HCT116 (cell line): ENCODE data around the gene SLIT1. TPM values are rescaled to one million over a fixed set of nuclear protein-coding genes. Genes with fewer than 3 reads are reported as not detected.

ENCODE experiments used
- ATAC-seq: fragments of 200-7000 bp; cut with Tn5 transposase; 2 replicates; pipeline ENCODE4 v1.9.1; 2020; ENCODE audit warnings: mild to moderate bottlenecking, moderate library complexity
- BruUV-seq: library from RNA; stranded (reverse); fragments of 400-500 nt; replicated peaks from 2 replicates; lab custom pipeline; 2021; lab: Mats Ljungman, UMichigan
- CTCF ChIA-PET: fragments of 300-600 bp; sonication (Branson Sonifier 250); formaldehyde crosslinking; loops from one replicate; lab custom pipeline; 2021; ENCODE audit warnings: antibody characterized with exemption; lab: Charles Lee
- POLR2A ChIA-PET: fragments of 300-600, 350-600 bp; sonication (Branson Sonifier 250); formaldehyde crosslinking; loops from one replicate; lab custom pipeline; 2021; ENCODE audit warnings: antibody characterized with exemption; lab: Charles Lee
- RAD21 ChIA-PET, 2 experiments: fragments of 300-600 bp; sonication (Branson Sonifier 250); formaldehyde crosslinking; loops; one replicate each; lab custom pipeline; 2023; ENCODE audit warnings: low total read pairs in 2 of 2; ENCODE audit not compliant: uncharacterized antibody in 2 of 2, unreplicated experiment in 2 of 2, low non-redundant PET in 1 of 2; lab: Charles Lee
- DNase-seq: peaks from one replicate; pipeline ENCODE4 v3.0.0-alpha.2; 2010; ENCODE audit warnings: low read depth, low spot score
- H2AFZ ChIP-seq: fragments of 200-600 bp; shearing (Covaris generic), sonication (generic); 2 replicates; pipeline ENCODE4 v1.6.1; 2017; ENCODE audit warnings: low read depth, mixed run types, mixed read lengths, antibody characterized with exemption, low read length; ENCODE audit not compliant: poor library complexity, severe bottlenecking
- H3K27ac ChIP-seq: 2 replicates; pipeline ENCODE4 v1.5.1; 2012; ENCODE audit warnings: low read depth, low read length
- H3K27me3 ChIP-seq: fragments of 200-600 bp; sonication (generic); 2 replicates; pipeline ENCODE4 v1.6.1; 2016; ENCODE audit warnings: mixed run types, low read length, mixed read lengths; ENCODE audit not compliant: insufficient read depth
- H3K36me3 ChIP-seq, 2 experiments: fragments of 200-500 bp in 1 of 2; fragments of 200-600 bp in 1 of 2; sonication (Bioruptor generic) in 1 of 2; sonication (generic) in 1 of 2; 2 replicates each; pipeline versions ENCODE4 v1.5.1 to v1.6.1; 2014 to 2016; ENCODE audit warnings: low read length in 2 of 2, inconsistent platforms in 1 of 2, mixed read lengths in 1 of 2, mixed run types in 1 of 2; ENCODE audit not compliant: insufficient read depth in 2 of 2, control insufficient read depth in 1 of 2
- H3K4me1 ChIP-seq, 2 experiments: fragments of 200-600 bp in 1 of 2; sonication (generic) in 1 of 2; 2 replicates each; pipeline versions ENCODE4 v1.5.1 to v1.6.1; 2012 to 2017; ENCODE audit warnings: low read length in 2 of 2, inconsistent platforms in 1 of 2, mild to moderate bottlenecking in 1 of 2, mixed read lengths in 1 of 2, mixed run types in 1 of 2, moderate library complexity in 1 of 2; ENCODE audit not compliant: insufficient read depth in 2 of 2, control insufficient read depth in 1 of 2
- H3K4me2 ChIP-seq: fragments of 200-600 bp; sonication (generic); 2 replicates; pipeline ENCODE4 v1.6.1; 2017; ENCODE audit warnings: mixed run types, low read length, mixed read lengths
- H3K4me3 ChIP-seq, 2 experiments: fragments of 200-600 bp in 1 of 2; sonication (generic) in 1 of 2; replicated peaks in 1 of 2; 2 replicates each; pipeline ENCODE4 v1.5.1; 2011 to 2016; ENCODE audit warnings: low read length in 2 of 2, control low read depth in 1 of 2, low read depth in 1 of 2, mild to moderate bottlenecking in 1 of 2, mixed read lengths in 1 of 2, mixed run types in 1 of 2
- H3K79me2 ChIP-seq: fragments of 200-600 bp; sonication (generic); 2 replicates; pipeline ENCODE4 v1.6.1; 2017; ENCODE audit warnings: mild to moderate bottlenecking, mixed run types, low read length, moderate library complexity, mixed read lengths; ENCODE audit not compliant: insufficient read depth
- H3K9ac ChIP-seq: fragments of 200-600 bp; sonication (generic); 2 replicates; pipeline ENCODE4 v1.6.1; 2016; ENCODE audit warnings: low read length, mixed read lengths
- H3K9me2 ChIP-seq: fragments of 200-600 bp; sonication (generic), shearing (Covaris generic); 2 replicates; pipeline ENCODE4 v1.6.1; 2017; ENCODE audit warnings: mixed run types, mild to moderate bottlenecking, moderate library complexity; ENCODE audit not compliant: insufficient read depth
- H3K9me3 ChIP-seq, 2 experiments: fragments of 200-500 bp in 1 of 2; fragments of 200-600 bp in 1 of 2; sonication (Bioruptor generic) in 1 of 2; sonication (generic) in 1 of 2; 2 replicates each; pipeline ENCODE4 v1.6.1; 2014 to 2017; ENCODE audit warnings: low read length in 2 of 2, mixed read lengths in 2 of 2, inconsistent platforms in 1 of 2, low read depth in 1 of 2, mild to moderate bottlenecking in 1 of 2, mixed run types in 1 of 2, moderate library complexity in 1 of 2; ENCODE audit not compliant: control insufficient read depth in 1 of 2, insufficient read depth in 1 of 2
- H4K20me1 ChIP-seq: fragments of 200-600 bp; sonication (generic), shearing (Covaris generic); 2 replicates; pipeline ENCODE4 v1.6.1; 2017; ENCODE audit warnings: mixed run types, mild to moderate bottlenecking, moderate library complexity; ENCODE audit not compliant: insufficient read depth
- ATF3 ChIP-seq: IDR thresholded peaks from 2 replicates; pipeline ENCODE4 v1.6.1; 2012
- CBX3 ChIP-seq: IDR thresholded peaks from 2 replicates; pipeline ENCODE4 v1.6.1; 2012; ENCODE audit warnings: low read depth
- CEBPB ChIP-seq: IDR thresholded peaks from 2 replicates; pipeline ENCODE4 v1.6.1; 2012; ENCODE audit warnings: low read depth
- EGR1 ChIP-seq: IDR thresholded peaks from 2 replicates; pipeline ENCODE4 v1.6.1; 2012; ENCODE audit warnings: low read depth
- FOSL1 ChIP-seq: IDR thresholded peaks from 2 replicates; pipeline ENCODE4 v1.6.1; 2012; ENCODE audit warnings: low read depth
- MAX ChIP-seq: IDR thresholded peaks from 2 replicates; pipeline ENCODE4 v1.6.1; 2012
- POLR2A ChIP-seq: IDR thresholded peaks from 2 replicates; pipeline ENCODE4 v1.7.0; 2011; ENCODE audit warnings: borderline replicate concordance; ENCODE audit not compliant: insufficient read depth, insufficient read length; ENCODE audit errors: extremely low read depth
- POLR2AphosphoS5 ChIP-seq: IDR thresholded peaks from 2 replicates; pipeline ENCODE4 v1.6.1; 2011; ENCODE audit warnings: mild to moderate bottlenecking, low read depth, low read length, moderate library complexity
- RAD21 ChIP-seq: IDR thresholded peaks from 2 replicates; pipeline ENCODE4 v1.6.1; 2012; ENCODE audit warnings: low read depth, mild to moderate bottlenecking
- REST ChIP-seq: IDR thresholded peaks from 2 replicates; pipeline ENCODE4 v1.6.1; 2012; ENCODE audit warnings: low read depth
- SIN3A ChIP-seq: IDR thresholded peaks from 2 replicates; pipeline ENCODE4 v1.6.1; 2012; ENCODE audit warnings: low read depth
- SP1 ChIP-seq: IDR thresholded peaks from 2 replicates; pipeline ENCODE4 v1.6.1; 2012; ENCODE audit warnings: low read depth
- SRF ChIP-seq: IDR thresholded peaks from 2 replicates; pipeline ENCODE4 v1.6.1; 2012; ENCODE audit warnings: low read depth
- TCF7L2 ChIP-seq: IDR thresholded peaks from 2 replicates; pipeline ENCODE4 v1.7.0; 2011; ENCODE audit warnings: borderline replicate concordance, inconsistent platforms; ENCODE audit not compliant: insufficient read depth, insufficient read length; ENCODE audit errors: extremely low read depth
- YY1 ChIP-seq: IDR thresholded peaks from 2 replicates; pipeline ENCODE4 v1.6.1; 2011; ENCODE audit warnings: low read length, low read depth, moderate library complexity, mild to moderate bottlenecking; ENCODE audit not compliant: insufficient replicate concordance; ENCODE audit errors: extremely low read depth
- ZFX ChIP-seq: fragments of 450-650 bp; IDR thresholded peaks from 2 replicates; pipeline ENCODE4 v1.6.1; 2017
- ZNF274 ChIP-seq: fragments of 200-500 bp; sonication (Bioruptor generic); IDR thresholded peaks from 2 replicates; pipeline ENCODE4 v1.6.1; 2014; ENCODE audit warnings: mild to moderate bottlenecking, low read depth, low read length, inconsistent platforms
- intact Hi-C: fragments of 100-400 bp; cut with micrococcal nuclease; formaldehyde crosslinking; loops from 2 replicates; pipeline ENCODE4 v1.10.0; 2022
- total RNA-seq: library from RNA; stranded (reverse); gene quantifications from one replicate; pipeline ENCODE4 v1.2.1, GENCODE V29; 2021; ENCODE audit not compliant: unreplicated experiment
- TF ChIP-seq, protein P1 (sequence below), 3 experiments: fragments of 200-600 bp in 1 of 3; sonication (generic) in 1 of 3; IDR thresholded peaks in 2 of 3; conservative IDR thresholded peaks in 1 of 3; 2 replicates each; pipeline ENCODE4 v1.5.1; 2012 to 2017; ENCODE audit warnings: low read depth in 2 of 3, low read length in 2 of 3, antibody characterized with exemption in 1 of 3, borderline replicate concordance in 1 of 3, control low read depth in 1 of 3, mild to moderate bottlenecking in 1 of 3, mixed read lengths in 1 of 3, mixed run types in 1 of 3, moderate library complexity in 1 of 3; ENCODE audit not compliant: insufficient read depth in 1 of 3

The SLIT1 gene
- total RNA-seq, 1 experiment from 2014 or later, result 0.42 TPM

DNA sequence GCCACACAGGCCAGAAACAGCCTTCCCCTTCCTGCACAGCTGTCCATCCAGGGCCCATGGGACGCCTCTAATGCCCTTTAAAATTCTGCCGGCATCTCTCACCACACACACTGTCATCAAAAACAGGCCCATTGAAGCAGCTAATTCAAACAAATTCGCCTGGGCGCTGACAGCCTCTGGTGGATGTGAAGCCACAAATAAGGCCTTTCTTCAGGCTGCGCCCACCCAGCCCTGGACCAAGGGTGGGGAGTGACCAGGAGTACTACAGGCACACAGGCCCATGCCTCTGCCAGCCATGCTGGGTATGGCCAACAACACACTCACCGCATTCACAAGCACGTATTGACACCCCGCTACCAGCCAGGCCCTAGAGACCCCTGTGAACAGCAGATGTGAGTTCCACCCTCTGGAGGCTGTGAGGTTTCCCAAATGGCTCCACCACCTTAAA, 54.6 kb downstream of the SLIT1 start:
- ATAC-seq, result no peak
- Histone ChIP-seq H3K9me2 (no peaks in the 10 kb centered on the region), H3K36me3 (no peaks in the 10 kb centered on the region), H3K9me3 (no peaks in the 10 kb centered on the region), H3K9ac (no peak overlapping the region), H3K4me1 (no peaks in the 10 kb centered on the region), H3K4me3 (no peak overlapping the region)
- CTCF ChIA-PET, result no interaction called here
- POLR2A ChIA-PET, result no interaction called here
- intact Hi-C loops, result no loop called here
- BruUV-seq, result no TSS peak
- no peak for TF ChIP-seq YY1
- TF ChIP-seq FOSL1, result no peak
- TF ChIP-seq RAD21, result no peak
- TF ChIP-seq ZNF274, result no peak
- TF ChIP-seq TCF7L2, result no peak
- TF ChIP-seq CEBPB, result no peak
- TF ChIP-seq SP1, result no peak
- no peak for TF ChIP-seq EGR1
- TF ChIP-seq POLR2AphosphoS5, result no peak
- TF ChIP-seq SRF, result no peak
- TF ChIP-seq ZFX, result no peak
- no peak for TF ChIP-seq POLR2A
- no peak for TF ChIP-seq SIN3A
- no peak for TF ChIP-seq CBX3
- no peak for TF ChIP-seq REST
- no peak for TF ChIP-seq ATF3
- TF ChIP-seq, protein P1, sequence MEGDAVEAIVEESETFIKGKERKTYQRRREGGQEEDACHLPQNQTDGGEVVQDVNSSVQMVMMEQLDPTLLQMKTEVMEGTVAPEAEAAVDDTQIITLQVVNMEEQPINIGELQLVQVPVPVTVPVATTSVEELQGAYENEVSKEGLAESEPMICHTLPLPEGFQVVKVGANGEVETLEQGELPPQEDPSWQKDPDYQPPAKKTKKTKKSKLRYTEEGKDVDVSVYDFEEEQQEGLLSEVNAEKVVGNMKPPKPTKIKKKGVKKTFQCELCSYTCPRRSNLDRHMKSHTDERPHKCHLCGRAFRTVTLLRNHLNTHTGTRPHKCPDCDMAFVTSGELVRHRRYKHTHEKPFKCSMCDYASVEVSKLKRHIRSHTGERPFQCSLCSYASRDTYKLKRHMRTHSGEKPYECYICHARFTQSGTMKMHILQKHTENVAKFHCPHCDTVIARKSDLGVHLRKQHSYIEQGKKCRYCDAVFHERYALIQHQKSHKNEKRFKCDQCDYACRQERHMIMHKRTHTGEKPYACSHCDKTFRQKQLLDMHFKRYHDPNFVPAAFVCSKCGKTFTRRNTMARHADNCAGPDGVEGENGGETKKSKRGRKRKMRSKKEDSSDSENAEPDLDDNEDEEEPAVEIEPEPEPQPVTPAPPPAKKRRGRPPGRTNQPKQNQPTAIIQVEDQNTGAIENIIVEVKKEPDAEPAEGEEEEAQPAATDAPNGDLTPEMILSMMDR (IDR thresholded peaks at IDR 0.05 in 2 of 3, conservative IDR thresholded peaks at IDR 0.05 in 1 of 3; ENCODE audit: borderline replicate concordance in 1 of 3, insufficient read depth in 1 of 3, low read depth in 2 of 3, low read length in 2 of 3), result no peak
- TF ChIP-seq MAX, result no peak
- TF ChIP-seq, all 23 proteins: peak for 0
- Histone ChIP-seq H3K27ac (no peak overlapping the region), H3K4me2 (no peak overlapping the region), H2AFZ (no peak overlapping the region), H3K79me2 (no peaks in the 10 kb centered on the region), H3K27me3 (0 out of 2 replicates have a peak, but pooled peaks cover 4% of the 10 kb centered on the region), H4K20me1 (no peaks in the 10 kb centered on the region)
- RAD21 ChIA-PET, result no interaction called here
- DNase-seq, result no peak
